GM19455 (cell line): Measurements from ENCODE around the gene GPR137C.

ENCODE experiments used
- ATAC-seq: cut with Tn5 transposase; IDR thresholded peaks from one replicate; pipeline ENCODE4 v1.9.1; 2021; ENCODE audit not compliant: unreplicated experiment

GPR137C gene, protein sequence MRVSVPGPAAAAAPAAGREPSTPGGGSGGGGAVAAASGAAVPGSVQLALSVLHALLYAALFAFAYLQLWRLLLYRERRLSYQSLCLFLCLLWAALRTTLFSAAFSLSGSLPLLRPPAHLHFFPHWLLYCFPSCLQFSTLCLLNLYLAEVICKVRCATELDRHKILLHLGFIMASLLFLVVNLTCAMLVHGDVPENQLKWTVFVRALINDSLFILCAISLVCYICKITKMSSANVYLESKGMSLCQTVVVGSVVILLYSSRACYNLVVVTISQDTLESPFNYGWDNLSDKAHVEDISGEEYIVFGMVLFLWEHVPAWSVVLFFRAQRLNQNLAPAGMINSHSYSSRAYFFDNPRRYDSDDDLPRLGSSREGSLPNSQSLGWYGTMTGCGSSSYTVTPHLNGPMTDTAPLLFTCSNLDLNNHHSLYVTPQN

DNA sequence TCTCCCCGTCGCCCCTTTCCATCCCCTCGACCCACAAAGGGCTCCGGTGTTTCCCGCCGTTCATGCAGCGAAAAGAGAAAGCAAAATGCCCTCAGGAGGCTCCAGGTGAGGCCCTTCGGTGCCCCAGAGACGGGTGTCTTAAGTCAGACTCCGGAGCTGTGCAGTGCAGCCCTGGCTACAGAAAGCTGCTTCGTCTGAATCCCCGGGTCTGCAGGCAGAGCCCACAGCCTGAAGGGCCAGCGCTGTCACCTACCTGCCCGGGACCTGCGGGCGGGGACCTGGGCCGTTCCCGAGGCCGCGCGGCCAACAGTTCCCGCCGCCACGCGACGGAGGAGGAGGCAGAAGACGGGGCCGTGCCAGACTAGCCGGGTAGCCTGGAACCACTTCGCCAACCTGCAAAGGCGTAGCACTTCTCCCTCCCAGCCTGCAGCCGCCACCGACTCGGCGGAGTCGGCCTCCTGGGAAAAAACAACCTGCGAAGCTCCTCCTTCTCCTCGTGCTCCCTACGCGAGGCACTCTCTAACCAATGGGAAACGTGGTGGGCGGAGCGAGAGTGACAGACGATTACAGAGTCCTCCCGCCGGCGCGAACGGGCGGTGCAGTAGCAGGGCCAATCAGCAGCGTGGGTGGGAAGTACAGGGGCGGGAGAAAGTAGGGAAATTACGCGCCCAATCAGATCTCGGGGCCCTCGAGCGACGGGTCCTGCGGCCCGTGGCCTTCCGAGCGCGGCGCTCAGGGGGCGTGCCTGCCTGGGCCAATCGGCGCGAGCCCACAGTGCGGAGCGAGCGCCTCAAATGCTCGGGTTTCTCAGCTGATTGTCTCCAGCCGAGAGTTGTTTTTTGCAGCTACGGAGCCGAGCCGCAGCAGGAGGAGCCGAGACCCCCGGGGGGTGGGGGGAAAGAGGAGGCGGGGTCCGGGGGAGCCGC, at the start of gene GPR137C, which contains the start of gene TXNDC16:
GPR137C (plus strand) TSS at position 774 of the 926 bp plus-strand sequence. CDS start 312 bp downstream, outside the sequence.
TXNDC16 (minus strand) TSS at position 443 of the 926 bp plus-strand sequence. CDS start 8,948 bp downstream, outside the sequence.
- peak; percentile 95 for ATAC-seq

DNA sequence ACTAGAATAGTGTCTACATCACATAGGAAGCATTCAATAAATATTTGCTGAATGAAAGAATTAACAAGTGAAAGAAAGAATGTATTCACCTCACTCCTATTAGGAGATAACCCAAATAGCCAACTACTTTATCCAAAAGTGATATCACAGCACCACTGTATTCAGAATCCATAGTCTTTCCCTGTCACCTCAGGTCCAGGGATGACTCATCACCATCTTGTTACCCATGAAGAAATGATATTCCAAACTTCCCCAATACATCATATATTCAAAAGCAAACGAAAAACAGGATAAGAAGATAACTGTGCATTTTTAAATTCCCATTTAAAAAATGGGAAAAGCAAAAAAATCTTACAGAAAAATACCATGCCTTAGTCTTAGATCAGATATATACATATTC, 39.4 kb upstream of the GPR137C start:
- ATAC-seq, result no peak

DNA sequence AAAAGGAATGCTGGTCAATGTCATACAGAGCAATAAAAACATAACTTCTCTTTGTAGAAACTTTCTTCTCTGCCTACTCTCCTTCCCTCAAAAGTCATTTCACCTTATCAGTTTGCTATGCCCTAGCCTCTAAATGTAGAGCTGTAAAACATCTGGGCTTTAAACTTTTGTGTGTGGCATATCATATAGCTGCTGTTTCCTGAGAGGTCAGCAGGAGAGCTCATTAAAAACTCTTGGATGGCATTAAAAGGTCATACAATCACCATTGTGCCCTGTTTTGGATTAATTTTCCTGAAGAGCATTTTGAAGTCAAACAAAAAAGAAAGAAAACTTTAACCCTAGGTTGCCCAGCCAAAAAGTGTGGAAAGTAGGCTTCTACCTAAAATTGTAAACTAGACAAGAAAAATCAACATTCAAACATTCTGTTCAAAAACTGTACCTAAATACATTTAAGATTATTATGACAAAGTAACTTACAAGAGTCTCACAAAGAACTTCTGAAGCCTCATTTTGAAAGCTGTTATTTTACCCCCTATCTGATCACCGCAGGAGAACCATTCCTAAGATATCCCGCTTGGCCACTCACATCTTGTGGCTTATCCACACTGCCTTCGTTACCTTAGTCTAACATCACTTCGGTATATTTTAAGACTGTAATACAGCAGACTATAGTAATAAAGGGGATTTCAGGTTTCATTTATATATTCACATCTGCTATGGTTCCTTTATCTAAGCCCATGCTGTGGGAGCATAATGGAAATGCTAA, 38.4 kb upstream of the GPR137C start:
- ATAC-seq, result no peak

DNA sequence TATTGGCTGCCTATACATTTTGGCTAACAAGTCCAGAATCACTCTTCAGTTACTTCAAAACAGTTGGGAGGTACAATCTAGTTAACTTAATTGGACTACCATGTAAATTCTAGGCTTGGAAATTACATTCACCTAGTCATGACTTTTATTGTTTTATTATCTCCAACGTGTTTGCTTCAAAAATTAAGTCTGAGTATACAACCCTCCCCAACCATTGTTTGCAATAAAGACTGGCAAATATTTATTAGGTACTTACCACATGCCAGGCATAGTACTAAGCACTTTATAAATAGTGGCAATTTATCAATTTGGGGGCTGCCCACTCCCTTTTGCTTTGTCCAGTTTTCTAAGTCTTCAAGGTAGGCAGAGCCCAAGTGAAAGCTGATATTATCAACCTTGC, 30.6 kb upstream of the GPR137C start:
- ATAC-seq, result no peak

DNA sequence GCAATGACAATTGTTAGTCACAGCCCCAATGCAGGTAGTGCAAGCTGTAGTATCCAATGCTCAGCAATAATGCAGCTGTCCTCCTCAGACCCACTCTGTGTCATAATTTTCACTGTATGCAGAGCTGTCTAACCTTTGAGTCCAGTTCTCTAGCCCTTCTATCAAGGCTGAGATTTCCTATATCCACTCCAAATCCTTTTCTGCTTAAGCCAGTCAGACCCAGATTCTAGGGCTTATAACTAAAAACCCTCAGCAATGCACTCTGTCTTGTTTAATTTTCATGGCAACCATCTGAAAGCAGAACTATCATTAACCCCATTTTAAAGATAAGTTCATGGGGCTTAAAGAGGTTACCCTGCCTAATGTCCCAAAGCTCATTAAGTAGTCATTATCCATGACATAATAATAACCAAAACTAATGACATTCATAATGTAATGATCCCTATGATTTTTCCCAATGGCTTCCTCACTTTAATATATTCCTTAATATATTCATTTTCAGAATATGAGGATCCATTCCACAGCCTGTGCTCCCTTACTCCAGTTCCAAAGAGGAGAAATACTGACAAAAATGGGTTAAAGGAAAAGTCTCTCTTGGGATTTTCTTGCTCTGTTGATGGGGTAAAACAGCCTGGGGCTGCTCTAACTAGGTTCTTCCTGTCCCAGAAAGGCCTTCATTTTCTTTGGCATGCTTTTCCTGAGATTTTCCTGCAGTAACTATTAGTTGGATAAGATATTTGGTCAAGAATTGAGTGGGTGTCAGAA, 29.9 kb upstream of the GPR137C start:
- no peak for ATAC-seq

DNA sequence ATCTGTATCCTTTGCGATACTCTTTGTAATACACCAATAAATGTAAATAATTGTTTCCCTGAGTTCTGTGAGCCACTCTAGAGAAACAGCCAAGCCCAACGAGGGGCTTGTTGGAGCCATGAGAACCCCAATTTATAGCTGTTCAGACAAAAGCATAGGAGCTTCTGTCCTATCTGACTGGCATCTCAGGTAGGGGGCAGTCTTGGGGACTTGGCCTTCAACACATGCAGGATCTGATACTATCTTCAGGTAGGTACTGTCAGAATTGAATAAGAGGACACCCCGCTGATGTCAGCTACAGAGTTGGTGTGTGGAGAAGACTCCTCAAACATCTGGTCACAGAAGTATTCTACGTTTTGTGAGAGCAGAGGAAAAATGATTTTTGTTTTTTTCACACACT, 25.6 kb upstream of the GPR137C start:
- no peak for ATAC-seq

DNA sequence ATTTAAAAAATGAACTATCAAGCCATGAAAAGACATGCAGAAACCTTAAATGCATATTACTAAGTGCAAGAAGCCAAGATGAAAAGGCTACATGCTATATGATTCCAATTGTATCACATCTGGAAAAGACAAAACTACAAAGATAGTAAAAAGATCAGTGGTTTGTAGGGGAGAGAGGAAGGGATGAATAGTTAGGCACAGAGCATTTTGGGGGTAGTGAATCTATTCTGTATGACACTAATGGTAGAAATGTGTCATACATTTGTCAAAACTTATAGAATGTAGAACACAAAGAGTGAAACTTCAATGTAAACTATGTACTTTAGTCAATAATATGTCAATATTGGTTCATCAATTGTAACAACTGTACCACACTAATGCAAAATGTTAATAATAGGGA, 21.2 kb upstream of the GPR137C start:
- ATAC-seq, result no peak

DNA sequence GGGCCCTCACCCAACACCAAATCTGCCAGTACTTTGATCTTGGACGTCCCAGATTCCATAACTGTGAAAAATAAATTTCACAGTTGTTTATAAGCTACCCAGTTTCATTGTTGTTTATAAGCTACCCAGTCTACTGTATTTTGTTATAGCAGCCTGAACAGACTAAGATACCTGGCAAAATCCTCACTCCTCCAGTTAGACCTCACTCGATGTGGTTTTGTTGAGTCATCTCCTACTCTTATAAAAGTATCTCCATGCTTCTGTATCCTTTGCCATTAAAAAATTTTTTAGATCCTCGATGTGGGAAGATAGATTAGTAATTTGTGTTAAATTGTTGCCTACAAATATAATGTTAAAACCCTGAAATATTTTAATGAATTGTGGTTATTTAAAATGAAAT, 16.4 kb upstream of the GPR137C start:
- no peak for ATAC-seq

DNA sequence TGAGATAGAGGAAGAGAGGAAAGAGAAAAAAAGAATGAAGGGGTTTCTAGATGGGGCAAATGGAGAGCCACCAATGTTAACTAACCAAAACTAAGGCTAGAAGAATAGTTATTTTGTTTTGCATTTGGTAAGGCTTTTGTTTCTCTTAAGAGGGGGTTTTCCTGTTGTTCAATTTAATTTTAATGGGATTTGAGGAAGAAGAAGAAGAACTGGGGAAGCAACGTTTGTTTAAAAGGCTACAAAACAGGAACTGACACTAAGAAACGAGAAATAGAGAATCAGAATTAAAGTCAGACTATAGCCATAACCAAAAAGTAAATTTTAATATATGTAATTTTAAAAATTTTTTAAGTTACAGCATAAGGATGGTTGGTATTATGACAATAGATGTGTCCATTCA, 14.0 kb upstream of the GPR137C start:
- ATAC-seq, result no peak

DNA sequence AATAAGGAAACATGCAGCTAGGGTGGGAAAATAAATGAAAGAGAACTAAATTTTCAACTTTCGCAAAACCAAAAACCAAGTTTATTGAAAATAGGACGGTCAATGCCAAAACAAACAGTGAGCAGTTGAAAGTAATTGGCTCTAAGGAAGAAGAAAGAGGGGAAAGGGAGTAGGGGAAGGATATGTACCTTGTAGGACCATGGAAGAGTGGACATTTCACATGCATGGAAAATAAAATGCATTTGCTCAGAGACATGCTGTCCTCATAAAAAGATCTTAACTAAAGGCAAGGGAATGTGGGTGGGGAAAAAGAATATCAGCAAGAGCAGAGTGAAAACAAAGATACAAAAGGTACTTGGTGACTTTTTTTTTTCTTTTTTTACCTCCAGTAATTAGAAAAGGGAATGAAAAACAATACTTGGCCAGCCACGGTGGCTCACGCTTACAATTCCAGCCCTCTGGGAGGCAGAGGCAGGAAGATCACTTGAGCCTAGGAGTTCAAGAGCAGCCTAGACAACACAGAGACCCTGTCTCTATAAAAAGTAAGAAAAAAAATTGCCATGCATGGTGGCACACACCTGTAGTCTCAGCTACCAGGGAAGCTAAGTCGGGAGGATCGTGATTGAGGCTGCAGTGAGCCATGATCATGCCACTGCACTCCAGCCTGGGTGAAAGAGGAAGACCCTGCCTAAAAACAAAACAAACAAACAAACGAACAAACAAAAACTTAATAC, 6.9 kb upstream of the GPR137C start:
- no peak for ATAC-seq

DNA sequence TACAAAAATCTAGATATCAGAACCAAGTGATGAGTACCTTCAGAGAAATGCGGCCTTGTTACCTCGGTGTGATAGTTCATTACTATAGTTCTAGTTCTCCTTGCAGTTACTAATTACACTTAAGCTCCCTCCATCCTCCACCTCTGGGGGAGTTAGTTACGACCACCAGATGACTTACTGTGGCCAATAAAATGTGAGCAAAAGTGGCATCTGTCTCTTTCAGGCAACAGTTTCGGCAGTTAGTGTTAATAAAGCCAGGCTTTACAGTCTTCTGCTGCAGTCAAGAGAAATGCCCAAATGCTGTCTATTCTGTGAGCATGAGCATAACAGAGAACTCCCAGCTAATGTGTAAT, 6.3 kb upstream of the GPR137C start:
- no peak for ATAC-seq

DNA sequence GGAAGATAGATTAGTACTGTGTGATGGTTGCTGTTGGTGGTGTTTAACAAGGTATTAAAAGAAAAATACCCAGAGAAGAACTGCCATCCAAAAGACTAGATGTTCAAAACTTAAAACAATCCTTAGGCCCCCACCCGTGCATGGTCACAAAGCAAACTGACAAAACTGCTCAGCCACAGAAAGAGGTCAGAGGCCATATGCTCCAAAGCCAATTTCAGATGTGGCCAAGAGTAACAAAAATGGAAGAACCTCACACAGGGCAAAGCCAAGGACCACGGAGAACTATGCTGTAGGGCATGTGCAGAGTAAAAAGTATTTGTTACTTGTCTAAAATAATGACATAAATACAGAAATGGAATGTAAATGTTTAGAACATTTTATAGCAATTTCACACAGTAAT, 5.6 kb upstream of the GPR137C start:
- ATAC-seq, result no peak

DNA sequence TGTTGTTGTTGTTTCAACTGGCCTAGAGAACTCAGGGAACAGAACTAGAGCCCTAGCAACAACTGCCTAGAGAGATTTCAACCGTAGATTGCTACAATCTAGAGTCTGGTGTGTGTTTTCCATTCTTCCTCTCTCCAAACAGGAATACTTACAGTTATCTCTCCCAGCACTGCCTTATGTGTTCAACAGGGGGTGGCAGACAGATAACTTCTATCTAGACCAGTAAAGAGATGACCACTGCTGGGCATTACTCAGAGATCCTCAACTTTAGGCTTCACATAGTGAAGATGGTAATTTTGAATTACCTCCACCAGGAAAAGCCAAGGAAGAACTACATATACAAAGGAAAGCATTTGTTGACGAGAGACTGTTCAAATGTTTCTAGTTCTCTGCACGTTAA, 5.1 kb upstream of the GPR137C start:
- no peak for ATAC-seq

DNA sequence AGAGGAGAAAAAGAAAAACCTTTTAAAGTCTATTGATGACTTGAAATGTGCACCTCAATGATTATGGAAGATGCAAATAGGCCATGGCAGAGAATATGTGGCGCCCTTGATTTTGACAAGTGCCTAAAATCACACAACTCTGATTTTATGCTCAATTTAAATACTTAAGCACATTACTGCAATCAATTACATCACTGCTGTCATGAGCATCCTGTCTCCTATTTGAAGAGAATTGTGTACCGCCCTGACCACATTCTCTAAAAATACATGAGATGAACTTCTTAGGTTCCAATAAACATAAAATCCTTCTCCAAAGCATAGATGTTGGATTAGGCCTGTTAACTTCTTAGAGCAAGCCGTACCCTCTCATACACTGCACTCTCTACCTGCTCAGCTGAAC, 2.0 kb upstream of the GPR137C start:
- no peak for ATAC-seq

DNA sequence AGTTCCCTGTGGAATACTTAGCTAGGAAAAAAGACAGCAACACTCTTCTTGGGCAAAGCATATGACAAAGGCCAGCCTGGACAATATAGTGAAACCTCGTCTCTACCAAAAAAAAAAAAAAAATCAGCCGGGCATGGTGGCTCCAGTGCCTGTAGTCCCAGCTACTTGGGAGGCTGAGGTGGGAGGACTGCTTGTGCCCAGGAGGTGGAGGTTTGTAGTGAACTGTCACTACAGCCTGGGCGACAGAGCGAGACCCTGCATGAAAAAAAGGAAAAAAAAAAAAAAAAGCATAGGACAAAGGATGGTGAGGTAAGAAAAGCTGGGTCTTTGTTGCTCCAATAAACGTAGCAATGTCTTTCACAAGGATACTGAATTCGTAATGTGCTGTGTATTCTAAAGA, 1.4 kb upstream of the GPR137C start:
- ATAC-seq, result no peak

DNA sequence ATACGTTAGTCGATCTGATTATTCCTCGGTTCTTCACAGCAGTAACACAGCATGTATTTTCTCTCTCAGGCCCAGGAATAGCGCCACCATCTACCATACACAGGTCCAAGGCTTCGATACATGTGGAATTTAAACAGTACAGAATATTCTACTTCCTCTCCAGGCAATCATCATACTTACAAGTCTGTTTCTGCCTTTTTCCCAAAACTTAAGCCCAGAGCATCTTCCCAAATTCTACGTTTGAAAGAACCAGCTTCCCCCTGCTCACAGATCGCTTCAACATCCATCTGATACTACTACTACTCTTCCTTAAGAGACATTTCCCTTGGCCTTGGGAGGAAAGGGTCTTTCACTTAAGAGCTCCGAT, 957 bp upstream of the GPR137C start:
- ATAC-seq, result no peak

DNA sequence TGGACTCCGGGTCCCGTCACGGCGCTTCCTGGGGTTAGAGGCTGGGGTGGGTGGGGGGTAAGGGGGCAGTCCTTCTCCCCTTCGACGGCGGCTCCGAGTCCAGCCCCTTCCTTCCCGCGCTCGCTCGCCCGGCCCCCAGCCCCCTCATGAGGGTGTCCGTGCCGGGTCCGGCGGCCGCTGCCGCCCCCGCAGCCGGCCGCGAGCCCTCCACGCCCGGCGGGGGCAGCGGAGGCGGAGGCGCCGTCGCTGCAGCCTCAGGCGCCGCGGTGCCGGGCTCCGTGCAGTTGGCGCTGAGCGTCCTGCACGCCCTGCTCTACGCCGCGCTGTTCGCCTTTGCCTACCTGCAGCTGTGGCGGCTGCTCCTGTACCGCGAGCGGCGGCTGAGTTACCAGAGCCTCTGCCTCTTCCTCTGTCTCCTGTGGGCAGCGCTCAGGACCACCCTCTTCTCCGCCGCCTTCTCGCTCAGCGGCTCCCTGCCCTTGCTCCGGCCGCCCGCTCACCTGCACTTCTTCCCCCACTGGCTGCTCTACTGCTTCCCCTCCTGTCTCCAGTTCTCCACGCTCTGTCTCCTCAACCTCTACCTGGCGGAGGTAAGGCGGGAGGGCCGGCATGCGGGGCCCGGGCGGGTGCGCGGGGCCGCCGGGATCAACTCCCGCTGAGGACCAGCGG, 500 bp downstream of the GPR137C start:
- ATAC-seq, result peak; percentile 43

DNA sequence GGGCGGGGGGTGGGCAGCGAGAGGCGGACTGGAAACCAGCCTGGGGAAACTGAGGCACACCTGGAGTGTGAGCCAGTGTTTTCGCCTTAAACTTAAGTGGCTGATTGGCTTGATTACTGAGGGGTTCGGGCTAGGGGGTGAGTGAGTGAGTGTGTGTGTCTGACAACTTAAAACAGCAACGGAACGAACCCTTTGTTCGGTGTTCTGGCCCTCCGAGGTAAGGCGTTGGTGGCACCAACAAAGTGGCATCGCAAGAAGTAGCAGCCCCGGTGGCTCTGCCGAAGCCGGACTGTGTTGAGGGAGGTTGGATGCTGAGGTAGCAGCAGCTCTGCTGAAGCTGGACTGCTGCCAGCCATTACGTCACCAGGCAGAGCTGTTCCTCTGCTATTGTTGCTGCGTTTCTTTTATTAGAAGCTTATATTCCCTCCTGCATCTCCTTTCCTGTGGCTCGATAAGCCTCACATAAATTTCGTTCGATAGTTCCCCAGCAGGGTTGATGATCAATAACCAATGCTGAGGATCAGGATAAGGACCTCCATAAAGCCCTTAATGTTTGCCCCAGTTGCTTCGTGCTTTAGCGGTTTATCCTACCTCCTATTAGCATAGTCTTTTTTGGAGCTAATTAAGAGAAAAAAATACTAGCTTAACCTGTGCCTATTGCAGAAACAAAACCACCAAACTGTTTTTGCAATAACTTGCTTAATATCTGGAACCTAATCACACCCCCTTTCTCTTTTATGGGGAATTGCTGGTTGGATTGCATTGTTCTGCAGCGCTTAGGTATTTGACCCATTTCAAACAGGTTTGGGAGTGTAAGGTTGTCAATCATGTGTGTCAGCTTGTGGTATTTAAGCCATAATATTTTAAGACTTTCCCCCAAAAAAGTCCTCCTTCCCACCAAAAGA, 1.3 kb downstream of the GPR137C start:
- ATAC-seq, result no peak
